ENCODE data around the gene C11orf91. TPM values are rescaled to one million over a fixed set of nuclear protein-coding genes. Genes with fewer than 3 reads are reported as not detected.
"Not testable (repeated sequence)": the region's sequence is repeated elsewhere in the genome, so short reads cannot be mapped to it uniquely, and the experiment has no call there.

C11orf91 gene
- total RNA-seq, 2 donors from 2014 or later, result 1.0 TPM; not detected in 1

DNA sequence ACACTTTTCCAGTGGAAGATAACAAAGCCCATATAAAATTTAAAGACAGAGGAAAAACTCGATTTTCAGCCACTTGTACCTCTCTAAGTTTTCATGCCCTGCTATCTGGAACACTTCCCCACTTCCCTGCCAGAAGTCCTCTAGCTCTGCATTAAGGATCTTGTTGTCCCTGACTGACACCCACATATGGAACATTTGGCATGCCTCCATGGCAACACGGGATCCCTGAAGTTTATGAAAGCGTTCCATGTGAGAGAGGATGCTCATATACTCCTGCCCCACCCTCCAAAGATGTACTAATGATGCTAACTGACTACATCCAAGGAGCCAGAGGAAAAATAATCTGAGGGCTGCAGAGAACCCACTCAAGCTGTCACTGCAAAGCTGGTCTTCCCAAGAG is 8.8 kb upstream of the C11orf91 start:
- Histone ChIP-seq H3K27ac (ENCODE audit: low read depth, low read length) (no peak overlapping the region), H3K9ac (ENCODE audit: extremely low read depth, low read length, poor library complexity, severe bottlenecking) (no peak overlapping the region)
- no peak overlapping the region for H3K4me3 Mint-ChIP-seq

DNA sequence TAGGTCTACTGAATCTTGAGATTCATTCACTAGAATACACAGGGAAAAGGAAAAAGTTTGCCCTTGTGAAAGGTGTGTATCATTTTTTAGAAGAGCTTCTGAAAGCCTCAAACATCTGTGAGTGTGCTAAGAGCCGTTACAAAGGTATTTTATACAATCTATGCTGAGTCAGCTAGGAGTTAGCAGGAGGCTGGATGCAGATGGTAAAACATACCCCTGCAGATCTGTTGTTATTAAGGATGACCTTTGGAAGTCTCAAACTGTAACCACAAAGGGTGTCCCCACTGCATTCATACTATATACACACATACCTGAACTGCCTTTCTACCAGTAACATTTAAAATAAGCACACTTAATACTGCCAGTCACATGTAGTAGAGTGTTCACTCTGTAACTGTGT is 8.4 kb upstream of the C11orf91 start:
- Histone ChIP-seq H3K9me3 (ENCODE audit: control insufficient read depth, low read length) (no peaks in the 10 kb centered on the region), H3K27me3 (ENCODE audit: control insufficient read depth, insufficient read depth, low read length, poor library complexity, severe bottlenecking) (no peaks in the 10 kb centered on the region), H3K4me3 (ENCODE audit: low read length) (no peak overlapping the region), H3K9ac (ENCODE audit: extremely low read depth, low read length, poor library complexity, severe bottlenecking) (no peak overlapping the region), H3K36me3 (ENCODE audit: control insufficient read depth, insufficient read depth, low read length) (peaks cover 53% of the 10 kb centered on the region), H3K27ac (ENCODE audit: low read depth, low read length) (no peak overlapping the region), H3K4me1 (ENCODE audit: control insufficient read depth, insufficient read depth, low read length) (peaks cover 13% of the 10 kb centered on the region)
- WGBS, 2 experiments (ENCODE audit: insufficient coverage in 1 of 2, insufficient read length in 1 of 2), result 79 to 100% methylated on average over 1 of the region's 1 CpG
- TF ChIP-seq, protein P1, sequence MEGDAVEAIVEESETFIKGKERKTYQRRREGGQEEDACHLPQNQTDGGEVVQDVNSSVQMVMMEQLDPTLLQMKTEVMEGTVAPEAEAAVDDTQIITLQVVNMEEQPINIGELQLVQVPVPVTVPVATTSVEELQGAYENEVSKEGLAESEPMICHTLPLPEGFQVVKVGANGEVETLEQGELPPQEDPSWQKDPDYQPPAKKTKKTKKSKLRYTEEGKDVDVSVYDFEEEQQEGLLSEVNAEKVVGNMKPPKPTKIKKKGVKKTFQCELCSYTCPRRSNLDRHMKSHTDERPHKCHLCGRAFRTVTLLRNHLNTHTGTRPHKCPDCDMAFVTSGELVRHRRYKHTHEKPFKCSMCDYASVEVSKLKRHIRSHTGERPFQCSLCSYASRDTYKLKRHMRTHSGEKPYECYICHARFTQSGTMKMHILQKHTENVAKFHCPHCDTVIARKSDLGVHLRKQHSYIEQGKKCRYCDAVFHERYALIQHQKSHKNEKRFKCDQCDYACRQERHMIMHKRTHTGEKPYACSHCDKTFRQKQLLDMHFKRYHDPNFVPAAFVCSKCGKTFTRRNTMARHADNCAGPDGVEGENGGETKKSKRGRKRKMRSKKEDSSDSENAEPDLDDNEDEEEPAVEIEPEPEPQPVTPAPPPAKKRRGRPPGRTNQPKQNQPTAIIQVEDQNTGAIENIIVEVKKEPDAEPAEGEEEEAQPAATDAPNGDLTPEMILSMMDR (conservative IDR thresholded peaks at IDR 0.05), result no peak
- H3K4me3 Mint-ChIP-seq, result no peak overlapping the region
- DNase-seq, result no peak
- H3K9me3 Mint-ChIP-seq, result no peaks in the 10 kb centered on the region
- no peak overlapping the region for H3K27ac Mint-ChIP-seq
- H3K36me3 Mint-ChIP-seq (ENCODE audit: low read depth), result peaks cover 28% of the 10 kb centered on the region
- H3K4me1 Mint-ChIP-seq, result peaks cover 12% of the 10 kb centered on the region
- H3K27me3 Mint-ChIP-seq (ENCODE audit: insufficient read depth), result no peaks in the 10 kb centered on the region

More for the DNA sequence above, 8.8 kb upstream of the C11orf91 start:
- no peaks in the 10 kb centered on the region for H3K27me3 Mint-ChIP-seq (ENCODE audit: insufficient read depth)
- DNase-seq, result no peak
- TF ChIP-seq, protein P1 (conservative IDR thresholded peaks at IDR 0.05), result no peak
- H3K9me3 Mint-ChIP-seq, result no peaks in the 10 kb centered on the region
- Histone ChIP-seq H3K9me3 (ENCODE audit: control insufficient read depth, low read length) (no peaks in the 10 kb centered on the region), H3K27me3 (ENCODE audit: control insufficient read depth, insufficient read depth, low read length, poor library complexity, severe bottlenecking) (no peaks in the 10 kb centered on the region), H3K36me3 (ENCODE audit: control insufficient read depth, insufficient read depth, low read length) (peaks cover 57% of the 10 kb centered on the region), H3K4me3 (ENCODE audit: low read length) (no peak overlapping the region), H3K4me1 (ENCODE audit: control insufficient read depth, insufficient read depth, low read length) (peaks cover 9% of the 10 kb centered on the region)
- H3K36me3 Mint-ChIP-seq (ENCODE audit: low read depth), result peaks cover 28% of the 10 kb centered on the region
- peaks cover 10% of the 10 kb centered on the region for H3K4me1 Mint-ChIP-seq
- no peak overlapping the region for H3K27ac Mint-ChIP-seq
- 89 to 92% methylated on average over 3 of the region's 3 CpGs for WGBS, 2 experiments (ENCODE audit: insufficient coverage in 1 of 2, insufficient read length in 1 of 2)

DNA sequence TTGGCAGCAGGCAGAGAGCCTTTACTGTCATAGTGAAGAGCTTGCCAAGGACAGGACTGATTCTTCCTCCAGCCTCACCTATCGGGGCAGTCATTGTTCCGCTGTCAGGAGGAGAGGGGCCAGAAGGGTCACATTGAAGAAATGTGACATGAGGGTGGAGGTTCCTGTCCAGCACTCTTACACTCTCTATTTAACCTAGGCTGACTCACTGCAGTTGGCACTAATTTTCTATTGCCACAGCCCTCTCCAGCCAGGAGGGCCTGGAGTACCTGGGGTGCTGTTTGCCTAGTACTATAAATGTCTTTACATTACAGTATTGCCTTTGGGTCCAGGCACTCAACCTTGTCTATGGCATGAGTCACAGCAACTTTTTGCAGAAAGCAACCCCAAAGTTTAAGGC is 7.2 kb upstream of the C11orf91 start:
- peaks cover 28% of the 10 kb centered on the region for H3K36me3 Mint-ChIP-seq (ENCODE audit: low read depth)
- H3K9me3 Mint-ChIP-seq; H3K9me3 ChIP-seq (ENCODE audit: control insufficient read depth, low read length); H3K4me3 Mint-ChIP-seq; H3K4me1 ChIP-seq (ENCODE audit: control insufficient read depth, insufficient read depth, low read length); DNase-seq; H3K4me3 ChIP-seq (ENCODE audit: low read length); H3K27me3 ChIP-seq (ENCODE audit: control insufficient read depth, insufficient read depth, low read length, poor library complexity, severe bottlenecking); H3K9ac ChIP-seq (ENCODE audit: extremely low read depth, low read length, poor library complexity, severe bottlenecking); H3K27me3 Mint-ChIP-seq (ENCODE audit: insufficient read depth); H3K27ac Mint-ChIP-seq; H3K27ac ChIP-seq (ENCODE audit: low read depth, low read length): not testable (repeated sequence)
- peaks cover 43% of the 10 kb centered on the region for H3K36me3 ChIP-seq (ENCODE audit: control insufficient read depth, insufficient read depth, low read length)
- no CpG with 5 or more reads among the region's 2 CpGs for WGBS, 2 experiments (ENCODE audit: insufficient coverage in 1 of 2, insufficient read length in 1 of 2)
- H3K4me1 Mint-ChIP-seq, result peaks cover 17% of the 10 kb centered on the region

DNA sequence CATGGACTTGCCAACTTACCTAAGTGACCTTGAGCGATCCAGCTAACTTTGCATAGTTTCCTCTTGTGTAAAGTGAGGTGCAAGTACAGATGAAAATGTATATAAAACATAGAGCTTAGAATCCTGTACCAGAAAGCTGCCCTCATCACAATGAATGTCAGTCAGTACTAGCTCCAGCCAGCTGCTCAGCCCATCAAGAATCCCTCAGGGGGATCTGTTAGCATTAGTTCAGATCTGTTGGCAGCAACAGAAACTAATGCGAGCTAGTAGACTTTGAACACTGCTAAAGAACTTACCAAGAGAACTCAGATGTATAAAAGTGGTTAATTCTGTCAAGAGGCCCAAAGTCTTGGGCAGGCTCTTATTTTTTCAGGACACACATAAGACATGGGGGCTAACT is 6.3 kb upstream of the C11orf91 start:
- no peaks in the 10 kb centered on the region for H3K27me3 Mint-ChIP-seq (ENCODE audit: insufficient read depth)
- no peak overlapping the region for H3K4me3 Mint-ChIP-seq
- 92 to 100% methylated on average over 2 of the region's 2 CpGs for WGBS, 2 experiments (ENCODE audit: insufficient coverage in 1 of 2, insufficient read length in 1 of 2)
- TF ChIP-seq, protein P1 (conservative IDR thresholded peaks at IDR 0.05), result no peak
- no peaks in the 10 kb centered on the region for H3K9me3 Mint-ChIP-seq
- no peak for DNase-seq
- H3K36me3 Mint-ChIP-seq (ENCODE audit: low read depth), result peaks cover 26% of the 10 kb centered on the region
- no peaks in the 10 kb centered on the region for H3K27me3 ChIP-seq (ENCODE audit: control insufficient read depth, insufficient read depth, low read length, poor library complexity, severe bottlenecking)
- H3K27ac ChIP-seq (ENCODE audit: low read depth, low read length), result no peak overlapping the region
- H3K9me3 ChIP-seq (ENCODE audit: control insufficient read depth, low read length), result no peaks in the 10 kb centered on the region
- H3K4me1 Mint-ChIP-seq, result peaks cover 23% of the 10 kb centered on the region
- peaks cover 37% of the 10 kb centered on the region for H3K36me3 ChIP-seq (ENCODE audit: control insufficient read depth, insufficient read depth, low read length)
- H3K4me1 ChIP-seq (ENCODE audit: control insufficient read depth, insufficient read depth, low read length), result peaks cover 11% of the 10 kb centered on the region
- no peak overlapping the region for H3K27ac Mint-ChIP-seq
- H3K9ac ChIP-seq (ENCODE audit: extremely low read depth, low read length, poor library complexity, severe bottlenecking), result no peak overlapping the region
- no peak overlapping the region for H3K4me3 ChIP-seq (ENCODE audit: low read length)
